ENCODE data around the gene VNN1.

- TF ChIP-seq CTCF (IDR thresholded peaks at IDR 0.05; ENCODE audit: insufficient read depth, low read length, poor library complexity, severe bottlenecking), result no peak
- no peak for TF ChIP-seq EZH2phosphoT487 (conservative IDR thresholded peaks at IDR 0.05; ENCODE audit: low read length)
Observed at GRCh38 chr6:132746048-132746447, 32.2 kb upstream of the VNN1 start.

Data from SU-DHL-6 (cell line).